Liver (tissue), 9 donors: ENCODE results near the gene APP. TPM values are rescaled to one million over a fixed set of nuclear protein-coding genes. Genes with fewer than 3 reads are reported as not detected.

Source experiments
- DNase-seq: peaks from one replicate; pipeline ENCODE4 v3.0.0-alpha.2; 2017; ENCODE audit warnings: low spot score
- H3K27ac ChIP-seq, 2 donors: one replicate each; pipeline ENCODE4 v1.7.0; 2013; ENCODE audit warnings: inconsistent platforms in 2 of 2, low read length in 2 of 2, control low read depth in 1 of 2, low read depth in 1 of 2, mild to moderate bottlenecking in 1 of 2
- H3K27me3 ChIP-seq, 4 donors: one replicate each; pipeline versions ENCODE4 v1.6.1 to v1.7.0; 2013; ENCODE audit warnings: low read length in 3 of 4, inconsistent platforms in 1 of 4, mild to moderate bottlenecking in 1 of 4, moderate library complexity in 1 of 4; ENCODE audit not compliant: control insufficient read depth in 4 of 4, insufficient read depth in 4 of 4
- H3K36me3 ChIP-seq, 4 donors: one replicate each; pipeline versions ENCODE4 v1.6.1 to v1.7.0; 2013; ENCODE audit warnings: low read length in 3 of 4, mild to moderate bottlenecking in 3 of 4, low read depth in 1 of 4, moderate library complexity in 1 of 4; ENCODE audit not compliant: control insufficient read depth in 4 of 4, insufficient read depth in 3 of 4
- H3K4me1 ChIP-seq, 4 donors: one replicate each; pipeline versions ENCODE4 v1.6.1 to v1.7.0; 2013; ENCODE audit warnings: low read length in 3 of 4, mild to moderate bottlenecking in 3 of 4, moderate library complexity in 1 of 4; ENCODE audit not compliant: control insufficient read depth in 4 of 4, insufficient read depth in 4 of 4
- H3K4me3 ChIP-seq, 3 donors: one replicate each; pipeline versions ENCODE4 v1.6.1 to v1.7.0; 2013; ENCODE audit warnings: low read length in 3 of 3, control low read depth in 1 of 3, low read depth in 1 of 3, mild to moderate bottlenecking in 1 of 3
- H3K9ac ChIP-seq, 2 donors: one replicate each; pipeline ENCODE4 v1.7.0; 2013; ENCODE audit warnings: low read length in 2 of 2, mild to moderate bottlenecking in 2 of 2, moderate library complexity in 2 of 2, control low read depth in 1 of 2, low read depth in 1 of 2
- H3K9me3 ChIP-seq, 4 donors: one replicate each; pipeline versions ENCODE4 v1.6.1 to v1.7.0; 2013; ENCODE audit warnings: low read length in 3 of 4; ENCODE audit not compliant: control insufficient read depth in 4 of 4
- EGR1 ChIP-seq, 2 donors: IDR thresholded peaks; 2 replicates each; pipeline ENCODE4 v1.6.1; 2016 to 2018; ENCODE audit warnings: antibody characterized with exemption in 2 of 2, low read depth in 2 of 2
- FOXA1 ChIP-seq: IDR thresholded peaks from 2 replicates; pipeline ENCODE4 v1.6.1; 2016; ENCODE audit warnings: antibody characterized with exemption
- GABPA ChIP-seq, 2 donors: IDR thresholded peaks in 1 of 2; conservative IDR thresholded peaks in 1 of 2; 2 replicates each; pipeline ENCODE4 v1.6.1; 2016; ENCODE audit warnings: antibody characterized with exemption in 2 of 2, mild to moderate bottlenecking in 1 of 2, moderate library complexity in 1 of 2
- HNF4A ChIP-seq, 2 donors: conservative IDR thresholded peaks; 2 replicates each; pipeline ENCODE4 v1.6.1; 2016; ENCODE audit warnings: antibody characterized with exemption in 2 of 2, mild to moderate bottlenecking in 2 of 2
- HNF4G ChIP-seq: IDR thresholded peaks from 2 replicates; pipeline ENCODE4 v1.6.1; 2016; ENCODE audit warnings: antibody characterized with exemption
- JUND ChIP-seq, 2 donors: IDR thresholded peaks; 2 replicates each; pipeline ENCODE4 v1.6.1; 2016; ENCODE audit warnings: antibody characterized with exemption in 2 of 2
- NR2F2 ChIP-seq: IDR thresholded peaks from 2 replicates; pipeline ENCODE4 v1.6.1; 2016; ENCODE audit warnings: antibody characterized with exemption
- RAD21 ChIP-seq, 2 donors: IDR thresholded peaks; 2 replicates each; pipeline ENCODE4 v1.6.1; 2016; ENCODE audit warnings: antibody characterized with exemption in 2 of 2, mild to moderate bottlenecking in 2 of 2
- RXRA ChIP-seq, 2 donors: IDR thresholded peaks; 2 replicates each; pipeline ENCODE4 v1.6.1; 2017 to 2018; ENCODE audit warnings: antibody characterized with exemption in 2 of 2, mild to moderate bottlenecking in 1 of 2
- SP1 ChIP-seq: IDR thresholded peaks from 2 replicates; pipeline ENCODE4 v1.6.1; 2018; ENCODE audit warnings: antibody characterized with exemption, mild to moderate bottlenecking
- TAF1 ChIP-seq: conservative IDR thresholded peaks from 2 replicates; pipeline ENCODE4 v1.6.1; 2016; ENCODE audit warnings: antibody characterized with exemption, mild to moderate bottlenecking
- YY1 ChIP-seq: IDR thresholded peaks from 2 replicates; pipeline ENCODE4 v1.6.1; 2016; ENCODE audit warnings: antibody characterized with exemption, mild to moderate bottlenecking
- WGBS: extraction: QIAGEN DNeasy Blood & Tissue Kit; methylation state at CpG from one replicate; pipeline ENCODE4 v1.1.7; 2013; 5-methylcytosine and 5-hydroxymethylcytosine counted together
- polyA plus RNA-seq, 2 donors: library from polyadenylated mRNA; stranded (reverse) in 1 of 2; unstranded in 1 of 2; fragments of 200-250 nt in 1 of 2; fragments of >200 nt in 1 of 2; fragmentation: Nextera tagmentation in 1 of 2; extraction: Ambion mirVana in 1 of 2; gene quantifications; one replicate each; pipeline versions ENCODE4 v1.2.1 to v1.2.3, GENCODE V29; 2013 to 2015
- total RNA-seq, 2 donors: library from RNA; depleted of rRNA; stranded (reverse); fragments of >200 nt; gene quantifications; one replicate each; pipeline ENCODE4 v1.2.3, GENCODE V29; 2014
- TF ChIP-seq, protein P1 (sequence below): fragments of 150-350 bp; IDR thresholded peaks from 2 replicates; pipeline ENCODE4 v1.5.1; 2017; ENCODE audit warnings: improper control_type of control experiment, low read depth, low read length; ENCODE audit not compliant: missing input control
- TF ChIP-seq, protein P2 (sequence below): IDR thresholded peaks from 2 replicates; pipeline ENCODE4 v1.6.1; 2016; ENCODE audit warnings: antibody characterized with exemption
- TF ChIP-seq, protein P3 (sequence below): IDR thresholded peaks from 2 replicates; pipeline ENCODE4 v1.6.1; 2016; ENCODE audit warnings: antibody characterized with exemption
- donor health status: healthy.
- donor health status: healthy.
- donor health status: healthy.
- donor health status: healthy.
- donor health status: healthy.

Gene APP
- total and polyA plus RNA-seq, 4 donors, result 24.9 to 201 (median 111) TPM

DNA sequence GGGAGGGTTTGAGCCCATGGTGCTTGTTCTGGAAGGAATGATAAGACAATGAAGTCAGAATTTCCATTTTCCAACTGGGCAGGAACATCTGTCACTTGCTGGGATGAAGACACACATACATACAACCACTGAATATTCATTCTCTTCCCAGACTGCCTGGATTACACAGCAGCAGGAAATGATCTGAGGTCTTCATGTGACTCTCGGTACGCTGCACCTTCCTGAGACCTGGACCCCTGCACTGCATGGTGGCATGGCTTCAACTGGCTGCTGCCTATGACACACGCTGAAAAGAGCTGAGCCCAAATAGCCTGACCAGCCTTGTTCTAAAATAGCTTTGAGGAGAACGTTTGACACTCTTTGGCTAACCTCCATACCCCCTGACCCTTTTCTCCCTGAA, 285.2 kb downstream of the APP start:
- no peak for DNase-seq
- H3K9me3 ChIP-seq, result no peaks in the 10 kb centered on the region
- 58% methylated on average over 4 of the region's 4 CpGs for WGBS

DNA sequence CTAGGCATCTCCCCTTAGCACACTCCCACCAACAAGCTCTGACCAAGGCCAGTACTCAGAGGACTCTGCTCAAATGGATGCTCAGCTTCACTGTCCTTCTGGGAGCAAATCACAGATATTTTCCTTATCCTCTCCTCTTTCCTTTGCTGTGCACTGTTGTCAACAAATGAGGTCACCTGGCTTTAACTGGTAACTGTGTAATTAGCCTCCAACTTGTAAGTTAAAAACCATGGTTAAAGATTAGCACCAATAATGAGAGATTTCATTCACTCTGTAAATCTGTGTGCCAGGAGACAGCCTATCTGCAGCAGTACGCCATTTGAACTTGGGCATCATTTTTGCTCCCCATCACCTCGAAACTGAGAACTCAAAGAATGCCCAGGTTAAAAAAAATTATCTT, 286.3 kb downstream of the APP start:
- H3K9ac ChIP-seq, result no peak overlapping the region
- WGBS, result 79% methylated on average over 2 of the region's 2 CpGs
- TF ChIP-seq NR2F2 (no peak), JUND (IDR thresholded peaks at IDR 0.05) (no peak), SP1 (no peak), HNF4G (no peak)
- peaks cover 10 to 37% (median 21%) of the 10 kb centered on the region in 4 donors for H3K4me1 ChIP-seq
- peaks cover 0 to 6% (median 2%) of the 10 kb centered on the region in 4 donors for H3K36me3 ChIP-seq
- no peaks in the 10 kb centered on the region for H3K27me3 ChIP-seq
- peak overlapping the region in 1 of 2 donors; percentile 23 for H3K27ac ChIP-seq
- no peak overlapping the region for H3K4me3 ChIP-seq
- DNase-seq, result no peak
- H3K9me3 ChIP-seq, result no peaks in the 10 kb centered on the region

More for the DNA sequence above, 285.2 kb downstream of the APP start:
- Histone ChIP-seq H3K4me1 (peaks cover 7 to 35% (median 18%) of the 10 kb centered on the region in 4 donors), H3K4me3 (no peak overlapping the region), H3K36me3 (peaks cover 0 to 6% (median 2%) of the 10 kb centered on the region in 4 donors), H3K27me3 (no peaks in the 10 kb centered on the region), H3K9ac (no peak overlapping the region), H3K27ac (peak overlapping the region; percentile 11 to 42)
- TF ChIP-seq NR2F2 (peak; percentile 58), JUND (IDR thresholded peaks at IDR 0.05) (no peak)

DNA sequence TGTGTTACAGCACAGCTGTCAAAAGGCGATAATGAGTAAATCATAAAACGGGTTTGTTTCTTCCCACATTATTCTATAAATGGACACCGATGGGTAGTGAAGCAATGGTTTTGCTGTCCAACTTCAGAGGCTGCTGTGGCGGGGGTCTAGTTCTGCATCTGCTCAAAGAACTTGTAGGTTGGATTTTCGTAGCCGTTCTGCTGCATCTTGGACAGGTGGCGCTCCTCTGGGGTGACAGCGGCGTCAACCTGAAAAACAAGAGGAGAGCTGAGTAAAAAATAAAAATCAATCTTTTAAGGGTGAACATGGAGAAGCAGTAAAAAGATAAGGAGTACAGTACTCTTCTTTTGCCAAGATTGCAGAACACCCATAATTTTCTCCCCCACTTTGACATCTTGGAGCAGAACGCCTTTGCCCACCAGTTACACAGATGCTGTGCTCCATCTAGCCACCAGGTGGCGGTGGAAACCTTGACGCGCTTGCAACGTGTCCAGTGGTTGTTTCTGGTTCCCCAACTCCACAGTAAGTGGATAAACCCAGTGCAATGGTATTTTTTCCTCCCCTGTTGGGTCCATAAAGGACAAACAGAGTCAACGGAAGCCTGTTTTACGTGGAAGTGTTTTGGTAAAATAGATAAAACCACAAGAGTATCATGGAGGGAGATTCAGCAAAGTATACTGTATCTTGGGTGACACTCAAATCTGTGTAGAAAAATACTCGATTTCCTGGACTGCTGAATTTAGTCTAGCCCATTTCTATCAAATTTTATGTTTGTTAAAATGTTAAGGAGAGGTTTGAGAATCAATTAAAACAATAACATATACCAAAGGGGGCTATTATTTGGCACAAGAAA, 288.8 kb downstream of the APP start:
- DNase-seq, result peak; percentile 67
- WGBS, result 68% methylated on average over 17 of the region's 17 CpGs
- H3K9ac ChIP-seq, result no peak overlapping the region
- no peak overlapping the region for H3K4me3 ChIP-seq
- H3K27me3 ChIP-seq, result no peaks in the 10 kb centered on the region
- H3K36me3 ChIP-seq, result peaks cover 0 to 6% (median 2%) of the 10 kb centered on the region in 4 donors
- peaks cover 3 to 20% (median 7%) of the 10 kb centered on the region in 4 donors for H3K4me1 ChIP-seq
- no peaks in the 10 kb centered on the region for H3K9me3 ChIP-seq
- no peak for TF ChIP-seq YY1
- TF ChIP-seq, protein P1, sequence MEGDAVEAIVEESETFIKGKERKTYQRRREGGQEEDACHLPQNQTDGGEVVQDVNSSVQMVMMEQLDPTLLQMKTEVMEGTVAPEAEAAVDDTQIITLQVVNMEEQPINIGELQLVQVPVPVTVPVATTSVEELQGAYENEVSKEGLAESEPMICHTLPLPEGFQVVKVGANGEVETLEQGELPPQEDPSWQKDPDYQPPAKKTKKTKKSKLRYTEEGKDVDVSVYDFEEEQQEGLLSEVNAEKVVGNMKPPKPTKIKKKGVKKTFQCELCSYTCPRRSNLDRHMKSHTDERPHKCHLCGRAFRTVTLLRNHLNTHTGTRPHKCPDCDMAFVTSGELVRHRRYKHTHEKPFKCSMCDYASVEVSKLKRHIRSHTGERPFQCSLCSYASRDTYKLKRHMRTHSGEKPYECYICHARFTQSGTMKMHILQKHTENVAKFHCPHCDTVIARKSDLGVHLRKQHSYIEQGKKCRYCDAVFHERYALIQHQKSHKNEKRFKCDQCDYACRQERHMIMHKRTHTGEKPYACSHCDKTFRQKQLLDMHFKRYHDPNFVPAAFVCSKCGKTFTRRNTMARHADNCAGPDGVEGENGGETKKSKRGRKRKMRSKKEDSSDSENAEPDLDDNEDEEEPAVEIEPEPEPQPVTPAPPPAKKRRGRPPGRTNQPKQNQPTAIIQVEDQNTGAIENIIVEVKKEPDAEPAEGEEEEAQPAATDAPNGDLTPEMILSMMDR, result peak; percentile 87
- TF ChIP-seq, protein P2, sequence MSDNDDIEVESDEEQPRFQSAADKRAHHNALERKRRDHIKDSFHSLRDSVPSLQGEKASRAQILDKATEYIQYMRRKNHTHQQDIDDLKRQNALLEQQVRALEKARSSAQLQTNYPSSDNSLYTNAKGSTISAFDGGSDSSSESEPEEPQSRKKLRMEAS, result no peak
- no peak for TF ChIP-seq FOXA1
- no peak for TF ChIP-seq TAF1
- peak in 1 of 2 donors; percentile 9 for TF ChIP-seq RXRA (IDR thresholded peaks at IDR 0.05)
- peak; percentile 91 to 97 for TF ChIP-seq RAD21 (IDR thresholded peaks at IDR 0.05)
- no peak overlapping the region for H3K27ac ChIP-seq

DNA sequence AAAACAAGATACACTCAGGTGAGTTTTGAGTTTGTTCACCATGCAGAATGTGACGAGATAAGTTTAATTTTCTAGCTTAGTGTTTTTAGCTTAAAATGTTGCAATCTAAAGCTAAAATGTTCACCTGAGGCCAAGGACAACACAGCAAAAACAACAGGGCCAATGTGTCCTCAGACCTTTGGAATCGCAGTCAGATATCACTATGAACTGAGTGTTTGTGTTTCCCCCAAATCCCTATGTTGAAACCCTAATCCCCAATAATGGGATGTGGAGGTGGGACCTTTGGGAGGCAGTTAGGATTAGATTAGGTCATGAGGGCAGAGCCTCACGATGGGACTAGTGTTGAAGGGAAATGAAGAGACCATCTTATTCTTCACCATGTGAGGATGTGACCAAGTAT, 291.4 kb downstream of the APP start:
- H3K27ac ChIP-seq, result peak overlapping the region; percentile 86 to 93
- H3K4me3 ChIP-seq, result no peak overlapping the region
- H3K27me3 ChIP-seq, result no peaks in the 10 kb centered on the region
- peaks cover 3 to 13% (median 6%) of the 10 kb centered on the region in 4 donors for H3K4me1 ChIP-seq
- peaks cover 0 to 6% (median 2%) of the 10 kb centered on the region in 4 donors for H3K36me3 ChIP-seq
- peak overlapping the region in 1 of 2 donors; percentile 16 for H3K9ac ChIP-seq
- H3K9me3 ChIP-seq, result no peaks in the 10 kb centered on the region
- no peak for DNase-seq
- 36% methylated on average over 3 of the region's 3 CpGs for WGBS
- TF ChIP-seq, protein P3, sequence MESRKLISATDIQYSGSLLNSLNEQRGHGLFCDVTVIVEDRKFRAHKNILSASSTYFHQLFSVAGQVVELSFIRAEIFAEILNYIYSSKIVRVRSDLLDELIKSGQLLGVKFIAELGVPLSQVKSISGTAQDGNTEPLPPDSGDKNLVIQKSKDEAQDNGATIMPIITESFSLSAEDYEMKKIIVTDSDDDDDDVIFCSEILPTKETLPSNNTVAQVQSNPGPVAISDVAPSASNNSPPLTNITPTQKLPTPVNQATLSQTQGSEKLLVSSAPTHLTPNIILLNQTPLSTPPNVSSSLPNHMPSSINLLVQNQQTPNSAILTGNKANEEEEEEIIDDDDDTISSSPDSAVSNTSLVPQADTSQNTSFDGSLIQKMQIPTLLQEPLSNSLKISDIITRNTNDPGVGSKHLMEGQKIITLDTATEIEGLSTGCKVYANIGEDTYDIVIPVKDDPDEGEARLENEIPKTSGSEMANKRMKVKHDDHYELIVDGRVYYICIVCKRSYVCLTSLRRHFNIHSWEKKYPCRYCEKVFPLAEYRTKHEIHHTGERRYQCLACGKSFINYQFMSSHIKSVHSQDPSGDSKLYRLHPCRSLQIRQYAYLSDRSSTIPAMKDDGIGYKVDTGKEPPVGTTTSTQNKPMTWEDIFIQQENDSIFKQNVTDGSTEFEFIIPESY, result peak; percentile 96
- TF ChIP-seq TAF1 (no peak), RXRA (IDR thresholded peaks at IDR 0.05) (peak; percentile 97 to 98), SP1 (peak; percentile 98), EGR1 (IDR thresholded peaks at IDR 0.05; ENCODE audit: low read depth in 2 of 2) (peak in 1 of 2 donors; percentile 82), GABPA (IDR thresholded peaks at IDR 0.05 in 1 of 2, conservative IDR thresholded peaks at IDR 0.05 in 1 of 2) (peak in 1 of 2 donors; percentile 66), NR2F2 (peak; percentile 68), HNF4A (conservative IDR thresholded peaks at IDR 0.05) (peak; percentile 99), JUND (IDR thresholded peaks at IDR 0.05) (peak; percentile 62 to 84)
- TF ChIP-seq, protein P1, result no peak
